B cell (primary cell): ENCODE measurements around the gene INPP4A.

Source experiments
- CTCF ChIP-seq: fragments of 200-600 bp; IDR thresholded peaks from one replicate; pipeline ENCODE4 v1.8.0; 2022; ENCODE audit warnings: antibody characterized with exemption, mild to moderate bottlenecking
- EZH2 ChIP-seq: IDR thresholded peaks from 2 replicates; pipeline ENCODE4 v1.6.1; 2012; ENCODE audit warnings: borderline replicate concordance, low read depth, mild to moderate bottlenecking, moderate library complexity, low read length; ENCODE audit not compliant: insufficient read depth, poor library complexity, severe bottlenecking

- TF ChIP-seq CTCF (no peak), EZH2 (no peak)
Measured at GRCh38 chr2:98460573-98461497, 16.2 kb downstream of the INPP4A start.
